ES-I3 (cell line): ENCODE measurements around the gene PBX1.

Source experiments
- H3K36me3 ChIP-seq: 2 replicates; pipeline ENCODE4 v1.6.1; 2013; ENCODE audit warnings: mild to moderate bottlenecking, low read length, control low read depth, moderate library complexity; ENCODE audit not compliant: insufficient read depth
- H3K4me1 ChIP-seq: 2 replicates; pipeline ENCODE4 v1.6.1; 2013; ENCODE audit warnings: mild to moderate bottlenecking, control low read depth, low read length; ENCODE audit not compliant: insufficient read depth
- H3K9ac ChIP-seq: 2 replicates; pipeline ENCODE4 v1.6.1; 2013; ENCODE audit warnings: low read depth, mild to moderate bottlenecking, low read length, moderate library complexity
- H3K9me3 ChIP-seq: 2 replicates; pipeline ENCODE4 v1.6.1; 2013; ENCODE audit warnings: mild to moderate bottlenecking, low read length, moderate library complexity; ENCODE audit not compliant: control insufficient read depth, insufficient read depth

Gene PBX1

DNA sequence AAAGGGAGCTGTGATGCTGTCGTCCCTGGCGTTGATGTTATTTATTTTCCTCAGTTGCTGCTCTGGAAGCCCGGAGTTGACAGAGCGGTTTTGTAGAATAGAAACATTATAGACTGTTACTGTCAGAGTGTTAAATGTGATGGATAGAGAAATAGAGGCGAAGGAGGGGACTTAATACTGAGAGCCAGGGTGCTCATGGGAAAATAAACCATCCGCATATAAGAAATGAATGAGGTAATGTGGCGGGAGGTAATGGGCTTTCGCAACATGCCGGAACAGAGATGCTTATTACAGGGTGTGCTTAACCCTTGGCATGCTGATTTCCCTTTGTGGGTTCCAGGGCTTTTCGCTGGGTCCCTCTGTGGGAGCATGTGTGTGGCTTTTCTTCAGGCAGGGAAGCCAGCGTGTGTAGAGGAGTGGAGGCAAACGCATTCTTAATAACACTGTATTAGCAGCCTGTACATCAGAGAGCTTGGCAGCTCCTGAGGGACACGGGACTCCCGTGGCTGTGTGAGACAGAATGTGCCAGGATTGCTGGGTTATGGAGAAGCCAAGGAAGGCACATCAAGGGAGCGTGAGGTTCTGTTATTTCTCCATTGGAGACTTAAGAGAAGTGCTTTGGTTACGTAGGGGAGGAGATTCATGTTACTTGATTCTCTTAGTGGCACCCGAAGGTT is 141.0 kb downstream of the PBX1 start:
- Histone ChIP-seq H3K9me3 (no peaks in the 10 kb centered on the region), H3K36me3 (no peaks in the 10 kb centered on the region), H3K9ac (no peak overlapping the region), H3K4me1 (peaks cover 21% of the 10 kb centered on the region)

DNA sequence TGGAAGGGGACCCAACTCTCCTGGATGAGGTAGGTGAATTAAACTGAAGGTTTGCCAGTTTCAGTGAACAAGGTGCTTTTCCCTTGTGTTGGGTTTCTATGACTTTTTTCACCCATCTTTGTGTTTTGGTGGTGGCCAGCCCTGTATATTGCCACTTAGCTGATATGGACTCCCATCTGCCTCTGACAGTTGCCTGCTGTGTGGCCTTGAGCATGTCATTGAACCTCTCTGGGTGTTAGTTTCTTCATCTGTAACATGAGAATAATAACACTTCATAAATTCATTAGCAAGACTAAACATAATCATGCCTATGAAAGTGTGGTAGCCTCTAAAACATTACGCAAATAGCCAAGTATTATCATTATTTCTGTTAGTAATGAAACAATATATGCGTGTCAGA is 141.7 kb downstream of the PBX1 start:
- no peaks in the 10 kb centered on the region for H3K36me3 ChIP-seq
- H3K9ac ChIP-seq: no peak overlapping the region
- no peaks in the 10 kb centered on the region for H3K9me3 ChIP-seq
- H3K4me1 ChIP-seq: peaks cover 21% of the 10 kb centered on the region

- H3K36me3 ChIP-seq: no peaks in the 10 kb centered on the region
- no peaks in the 10 kb centered on the region for H3K9me3 ChIP-seq
- H3K4me1 ChIP-seq: peaks cover 21% of the 10 kb centered on the region
- no peak overlapping the region for H3K9ac ChIP-seq
These were observed 142.3 kb downstream of the PBX1 start for GRCh38 chr1:164701189-164701761.

- Histone ChIP-seq H3K36me3 (no peaks in the 10 kb centered on the region), H3K4me1 (peaks cover 27% of the 10 kb centered on the region)
These were observed 143.2 kb downstream of the PBX1 start for GRCh38 chr1:164702216-164702615.

GRCh38 chr1:164702664-164703063 is 143.7 kb downstream of the PBX1 start:
- no peaks in the 10 kb centered on the region for H3K9me3 ChIP-seq
- peaks cover 31% of the 10 kb centered on the region for H3K4me1 ChIP-seq

More at GRCh38 chr1:164702216-164702615, 143.2 kb downstream of the PBX1 start:
- Histone ChIP-seq H3K9ac (no peak overlapping the region), H3K9me3 (no peaks in the 10 kb centered on the region)

DNA sequence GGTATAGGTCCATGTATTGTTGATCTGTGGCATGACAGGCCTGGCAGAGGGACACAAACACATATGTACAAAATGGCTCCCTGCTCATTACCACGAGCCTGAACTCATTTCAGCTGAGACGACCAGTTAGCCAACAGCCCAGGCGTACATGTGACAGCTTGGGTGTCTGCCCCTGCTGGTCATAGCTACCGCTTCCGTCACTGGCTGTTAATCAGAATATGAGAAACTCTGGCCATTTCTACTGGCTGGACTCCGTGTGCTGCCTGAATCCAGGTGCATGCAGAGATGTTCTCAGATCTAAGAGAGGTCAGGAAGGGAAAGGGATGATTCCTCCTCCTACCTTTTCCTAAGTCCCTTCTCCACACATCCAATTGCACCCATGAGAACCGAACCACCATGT is 144.5 kb downstream of the PBX1 start:
- peaks cover 35% of the 10 kb centered on the region for H3K4me1 ChIP-seq
- H3K9ac ChIP-seq: no peak overlapping the region
- H3K9me3 ChIP-seq: no peaks in the 10 kb centered on the region
- H3K36me3 ChIP-seq: no peaks in the 10 kb centered on the region

More at GRCh38 chr1:164702664-164703063, 143.7 kb downstream of the PBX1 start:
- no peaks in the 10 kb centered on the region for H3K36me3 ChIP-seq
- H3K9ac ChIP-seq: no peak overlapping the region

DNA sequence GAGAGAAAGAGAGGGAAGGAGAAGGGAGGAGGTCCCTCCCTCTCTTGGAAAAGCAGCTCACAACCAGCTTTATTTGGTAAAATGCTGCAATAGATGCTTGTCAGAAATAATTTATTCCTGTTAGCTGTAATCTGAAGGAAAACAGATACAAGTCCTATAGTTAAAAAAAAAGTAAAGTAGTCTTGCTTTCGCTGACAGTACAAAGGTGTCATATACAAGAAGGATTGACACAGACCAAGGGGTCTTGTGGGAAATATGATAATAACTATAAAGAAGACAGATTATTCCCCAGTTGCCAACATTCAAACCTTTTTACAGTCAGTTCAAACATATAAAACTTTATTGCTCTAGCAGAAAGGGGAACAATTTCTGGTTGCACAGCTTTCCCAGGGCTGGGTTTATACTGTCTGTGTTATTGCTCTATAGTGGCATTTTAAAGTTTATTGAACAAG is 145.0 kb downstream of the PBX1 start:
- peaks cover 35% of the 10 kb centered on the region for H3K4me1 ChIP-seq
- H3K9ac ChIP-seq: no peak overlapping the region
- no peaks in the 10 kb centered on the region for H3K9me3 ChIP-seq
- H3K36me3 ChIP-seq: no peaks in the 10 kb centered on the region

- Histone ChIP-seq H3K4me1 (peaks cover 32% of the 10 kb centered on the region), H3K9me3 (no peaks in the 10 kb centered on the region), H3K36me3 (no peaks in the 10 kb centered on the region), H3K9ac (no peak overlapping the region)
These were observed 146.0 kb downstream of the PBX1 start for GRCh38 chr1:164704954-164705353.

DNA sequence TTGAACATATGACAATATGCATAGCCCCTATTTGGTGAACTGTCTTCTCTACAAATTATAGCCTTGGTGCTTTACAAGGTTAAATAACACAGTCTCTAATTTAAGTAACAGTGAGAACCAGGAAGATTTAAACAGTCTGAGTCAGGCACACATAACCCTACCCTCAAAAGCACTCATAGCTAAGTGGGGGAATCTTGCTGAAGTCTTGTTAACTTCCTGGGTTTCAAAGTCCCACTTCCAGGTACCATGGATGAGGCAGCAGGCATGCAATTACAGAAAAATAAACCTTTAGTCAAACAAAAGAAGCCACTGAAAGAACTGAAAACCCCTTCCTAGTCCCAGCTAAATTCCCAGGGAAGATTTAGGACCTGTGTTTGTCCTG is 147.6 kb downstream of the PBX1 start:
- H3K9ac ChIP-seq: no peak overlapping the region
- H3K9me3 ChIP-seq: no peaks in the 10 kb centered on the region
- H3K36me3 ChIP-seq: no peaks in the 10 kb centered on the region
- H3K4me1 ChIP-seq: peaks cover 32% of the 10 kb centered on the region

GRCh38 chr1:164707868-164708331 is 148.9 kb downstream of the PBX1 start:
- no peaks in the 10 kb centered on the region for H3K36me3 ChIP-seq
- H3K9ac ChIP-seq: no peak overlapping the region
- no peaks in the 10 kb centered on the region for H3K9me3 ChIP-seq
- H3K4me1 ChIP-seq: peaks cover 33% of the 10 kb centered on the region

DNA sequence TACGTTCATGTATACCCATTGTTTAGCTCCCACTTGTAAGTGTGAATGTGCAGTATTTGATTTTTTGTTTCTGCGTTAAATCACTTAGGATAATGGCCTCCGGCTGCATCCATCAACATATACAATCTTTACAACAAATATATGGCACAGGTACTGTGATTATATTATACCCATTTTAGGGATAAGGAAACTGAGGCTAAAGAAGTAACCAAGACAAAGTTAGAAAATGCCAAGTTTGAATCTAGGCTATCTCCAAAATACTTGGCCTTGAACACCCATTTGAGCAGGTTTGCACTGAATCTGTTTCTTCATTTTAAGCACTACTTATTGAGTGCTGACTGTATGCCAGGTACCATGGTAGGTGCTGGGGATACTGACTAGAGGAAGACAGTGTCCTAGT is 149.6 kb downstream of the PBX1 start:
- Histone ChIP-seq H3K36me3 (no peaks in the 10 kb centered on the region), H3K4me1 (peaks cover 35% of the 10 kb centered on the region), H3K9me3 (no peaks in the 10 kb centered on the region), H3K9ac (no peak overlapping the region)

- H3K4me1 ChIP-seq: peaks cover 32% of the 10 kb centered on the region
- H3K9me3 ChIP-seq: no peaks in the 10 kb centered on the region
- no peaks in the 10 kb centered on the region for H3K36me3 ChIP-seq
- H3K9ac ChIP-seq: no peak overlapping the region
These were observed 150.1 kb downstream of the PBX1 start for GRCh38 chr1:164709126-164709525.

DNA sequence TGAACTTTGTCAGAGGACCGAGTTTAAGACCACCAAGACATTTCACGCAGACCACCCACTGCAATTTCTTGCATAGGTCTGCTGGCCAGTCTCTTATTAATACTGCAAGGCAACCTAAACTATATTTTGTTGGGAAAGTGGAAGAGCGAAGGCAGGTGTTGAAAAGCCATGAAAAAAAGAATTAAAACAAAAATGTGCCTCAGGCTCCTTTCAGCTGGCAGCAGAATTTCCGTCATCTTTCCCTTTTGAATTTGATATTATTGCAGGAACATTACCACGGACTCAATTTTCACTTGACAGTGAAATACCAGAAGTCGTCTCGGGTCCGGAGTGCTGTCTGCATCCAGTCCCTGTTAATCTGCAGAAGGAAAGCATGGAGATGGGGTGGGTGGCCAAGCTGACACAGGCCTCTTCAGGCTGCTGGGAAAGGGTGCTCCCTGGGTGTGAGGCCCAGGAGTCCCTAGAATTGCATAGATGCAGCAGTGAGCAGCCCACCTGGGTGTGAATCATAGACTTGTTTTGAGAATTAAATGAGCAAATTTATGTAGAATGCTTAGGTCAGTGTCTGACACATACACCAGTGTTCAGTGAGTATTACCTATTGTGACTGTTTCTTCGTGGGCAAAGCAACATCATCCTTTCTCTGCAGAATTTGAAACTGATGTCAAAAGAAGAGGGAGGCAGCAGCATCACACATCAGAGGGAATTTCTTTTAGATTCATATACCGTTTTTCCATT is 150.7 kb downstream of the PBX1 start:
- no peak overlapping the region for H3K9ac ChIP-seq
- no peaks in the 10 kb centered on the region for H3K36me3 ChIP-seq
- H3K4me1 ChIP-seq: peaks cover 32% of the 10 kb centered on the region
- no peaks in the 10 kb centered on the region for H3K9me3 ChIP-seq

GRCh38 chr1:164712131-164713036 is 153.4 kb downstream of the PBX1 start:
- Histone ChIP-seq H3K9me3 (no peaks in the 10 kb centered on the region), H3K9ac (no peak overlapping the region), H3K36me3 (no peaks in the 10 kb centered on the region), H3K4me1 (peaks cover 21% of the 10 kb centered on the region)
